ENCODE results near the gene HOXB2. TPM values are rescaled to one million over a fixed set of nuclear protein-coding genes. Genes with fewer than 3 reads are reported as not detected.

The HOXB2 gene
- 17.4 and 30.7 TPM in 2 replicates for total RNA-seq (2014; rRNA removed; shearing (Covaris generic))

DNA sequence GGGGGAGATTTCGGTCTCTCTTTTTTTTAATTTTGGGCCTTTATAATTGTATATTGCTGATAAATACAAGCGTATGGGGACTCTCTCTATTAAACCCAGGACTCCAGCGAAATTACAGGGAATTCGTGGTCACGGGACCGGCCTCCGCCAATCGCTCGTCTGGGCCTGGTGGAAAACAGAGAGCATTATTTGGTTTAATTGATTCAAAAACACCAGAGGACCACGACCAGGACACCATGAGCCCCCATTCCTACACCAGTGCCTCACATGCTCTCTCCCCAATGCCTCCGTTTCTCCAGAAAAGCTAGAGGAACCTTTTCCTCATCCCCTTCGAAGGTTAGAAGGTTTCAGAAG, at the start of gene HOXB2:
Gene HOXB2 (minus strand): TSS at position 88 of the 354 bp plus-strand sequence. CDS start 198 bp downstream, outside the sequence.
- peak; percentile 74 for DNase-seq (ENCODE audit: low read depth)

DNA sequence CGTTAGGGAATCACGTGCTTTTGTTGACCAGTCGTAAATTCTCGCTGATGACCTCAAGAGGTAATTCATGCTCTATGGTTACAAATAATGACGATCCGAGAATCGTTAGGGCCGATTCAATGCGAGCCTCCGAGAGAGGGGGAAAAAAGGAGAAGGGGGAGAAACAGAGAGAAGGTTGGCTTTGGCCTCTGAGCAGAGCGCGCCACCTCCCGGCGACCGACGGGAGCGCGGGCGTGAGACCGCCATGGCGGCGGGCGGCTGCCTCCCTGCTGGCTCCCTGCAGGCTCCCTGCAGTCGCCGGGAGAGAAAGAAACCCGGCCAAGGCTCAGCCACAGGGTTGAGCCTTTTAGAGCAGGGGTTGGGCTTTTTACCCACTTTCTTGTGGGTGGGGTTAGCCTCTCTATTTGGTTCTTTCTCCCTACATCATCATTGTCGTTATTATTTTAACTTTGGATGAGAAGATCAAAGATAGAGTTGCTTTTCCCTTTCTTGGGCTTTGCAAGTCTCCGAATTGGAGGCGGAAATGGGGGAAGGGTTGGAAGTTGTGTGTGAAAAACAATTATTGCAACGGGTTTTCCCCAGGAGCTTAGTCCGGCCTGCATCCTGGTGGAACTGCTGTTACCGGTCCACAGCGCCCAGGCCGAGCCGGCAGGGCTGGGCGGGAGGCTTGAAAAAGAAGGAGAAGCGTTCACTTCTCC, 49.1 kb upstream of the HOXB2 start:
- DNase-seq (ENCODE audit: low read depth): peak; percentile 91

DNA sequence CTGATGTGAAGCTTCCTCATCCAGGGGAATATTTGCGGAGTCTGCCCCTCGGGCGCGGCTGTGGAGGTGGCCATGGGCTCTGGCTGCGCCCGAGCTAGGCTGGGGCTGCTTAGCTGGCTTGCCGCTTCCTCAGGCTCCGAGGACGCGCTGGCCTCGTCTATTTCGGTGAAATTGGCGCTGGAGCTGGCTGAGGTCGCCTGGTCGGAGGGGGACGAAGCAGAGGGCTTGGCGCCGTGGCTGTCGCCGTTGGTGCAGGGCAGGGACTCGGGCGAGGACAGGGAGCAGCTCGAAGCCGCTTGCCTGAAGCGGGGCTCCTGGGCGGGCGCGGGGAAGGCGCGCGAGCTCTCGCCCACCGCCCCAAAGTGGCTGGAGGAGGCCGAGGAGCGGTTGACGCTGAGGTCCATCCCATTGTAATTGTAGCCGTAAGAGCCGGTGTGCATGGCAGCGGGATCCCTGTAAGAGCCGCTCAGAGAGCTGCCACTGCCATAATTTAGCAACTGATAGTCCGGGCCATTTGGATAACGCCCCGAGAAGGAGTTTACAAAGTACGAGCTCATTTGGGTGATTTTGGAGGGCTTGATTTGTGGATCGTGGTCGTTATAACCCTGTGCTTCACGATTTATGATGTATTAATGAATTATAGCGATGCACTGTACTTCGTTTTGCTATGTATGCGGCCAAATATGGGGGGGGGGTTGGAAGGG, 48.4 kb upstream of the HOXB2 start, which contains the start of gene HOXB5:
Gene HOXB5 (minus strand): TSS at position 654 of the 704 bp plus-strand sequence. CDS start 97 bp downstream, at position 557.
- peak; percentile 61 for DNase-seq (ENCODE audit: low read depth)

DNA sequence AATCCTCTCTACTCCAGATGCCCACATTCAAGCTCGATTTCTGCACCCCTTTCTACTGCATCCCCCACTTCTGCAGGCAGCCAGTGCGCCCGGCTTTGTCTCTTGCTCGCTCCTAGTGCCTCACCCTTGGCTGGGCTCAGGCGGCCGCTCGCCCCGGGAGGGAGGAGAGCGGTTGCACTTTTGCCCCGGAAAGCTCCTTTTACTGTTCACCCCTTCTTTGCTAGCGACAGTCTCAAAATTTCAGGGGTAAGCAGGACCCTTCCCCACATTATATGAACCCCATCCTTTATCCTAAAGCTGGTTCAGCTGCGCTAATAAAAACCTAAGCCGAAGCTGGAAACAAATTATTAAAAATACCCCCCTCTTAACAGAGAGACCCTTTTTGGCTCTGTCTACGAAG, 47.7 kb upstream of the HOXB2 start:
- DNase-seq (ENCODE audit: low read depth): peak; percentile 38

DNA sequence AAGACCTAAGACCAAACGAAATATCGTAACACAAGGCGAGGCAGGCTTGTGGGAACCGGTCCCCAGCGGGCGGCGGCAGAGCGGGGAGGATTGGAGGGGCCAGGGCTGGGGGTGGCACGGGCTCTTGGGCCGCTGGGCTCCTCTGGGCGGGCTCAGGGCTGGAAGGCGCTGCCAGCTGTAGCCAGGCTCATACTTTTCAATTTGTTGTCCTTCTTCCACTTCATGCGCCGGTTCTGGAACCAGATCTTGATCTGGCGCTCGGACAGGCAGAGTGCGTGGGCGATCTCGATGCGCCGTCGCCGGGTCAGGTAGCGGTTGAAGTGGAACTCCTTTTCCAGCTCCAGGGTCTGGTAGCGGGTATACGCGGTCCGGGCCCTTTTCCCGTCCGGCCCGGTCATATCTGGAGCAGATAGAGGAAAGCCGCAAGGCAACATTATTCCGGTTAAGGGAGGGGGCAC, 47.2 kb upstream of the HOXB2 start:
- DNase-seq (ENCODE audit: low read depth): peak; percentile 5

DNA sequence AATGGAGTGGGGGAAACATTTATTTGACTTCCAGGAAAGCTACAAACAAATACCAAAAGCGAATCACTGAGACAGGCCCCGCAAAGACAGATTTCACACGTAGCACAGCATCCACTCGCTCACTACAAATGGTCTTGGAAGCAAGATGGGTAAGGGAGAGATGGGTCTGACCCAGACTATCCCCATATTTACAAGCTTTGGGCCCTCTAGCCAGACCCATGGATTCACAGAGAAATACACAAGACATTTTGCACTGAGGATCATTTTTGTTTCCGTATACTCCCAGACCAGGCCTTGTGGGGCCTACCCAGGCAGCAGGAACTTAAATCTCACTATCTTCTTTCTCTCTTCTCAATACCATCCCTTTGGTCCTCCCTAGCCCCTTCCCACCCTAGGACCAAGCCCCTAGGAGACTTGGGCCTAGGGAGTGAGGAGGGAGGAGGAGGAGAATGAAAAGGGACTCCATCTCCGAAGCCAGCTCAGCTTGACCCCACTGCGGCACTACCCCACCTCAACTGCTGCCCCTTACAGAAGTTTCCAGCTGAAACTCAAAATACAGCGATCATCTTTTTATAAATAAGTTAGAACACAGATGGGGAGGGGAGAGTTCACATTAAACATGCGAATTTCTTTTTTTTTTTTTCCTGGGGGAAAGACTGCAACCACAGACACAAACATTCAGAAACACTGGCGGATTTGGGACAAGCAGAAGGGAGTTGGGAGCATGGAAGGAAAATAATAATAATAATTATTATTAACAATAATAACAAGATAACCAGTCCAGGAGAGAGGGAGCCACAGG, 46.5 kb upstream of the HOXB2 start:
- DNase-seq (ENCODE audit: low read depth): no peak

DNA sequence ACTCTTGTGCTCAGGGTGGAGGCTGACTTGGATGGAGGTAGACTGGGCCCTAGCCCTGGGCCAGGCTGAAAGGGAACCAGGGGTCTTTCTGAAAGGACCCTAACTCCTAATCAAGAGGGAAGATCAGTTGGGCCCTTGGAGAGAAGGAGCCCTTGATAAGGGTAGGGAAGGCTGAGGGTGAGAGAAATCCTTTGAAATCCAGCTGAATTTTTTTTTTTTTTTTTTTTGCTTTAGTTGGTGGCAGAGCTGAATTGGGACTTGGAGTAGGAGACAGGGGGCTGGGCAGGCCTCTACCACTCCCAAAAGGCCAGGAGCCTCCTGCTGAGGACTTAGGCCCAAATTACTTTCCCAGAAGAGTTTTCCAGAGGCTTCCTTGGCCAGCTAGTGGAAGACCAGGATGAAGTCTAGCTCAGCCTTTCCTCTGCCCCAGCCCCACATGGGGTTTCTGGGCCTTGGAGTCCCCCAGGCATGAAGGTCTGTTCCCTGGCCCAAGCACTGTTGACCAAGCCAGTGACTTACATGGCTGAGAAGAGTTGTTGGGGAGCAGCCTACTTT, 45.8 kb upstream of the HOXB2 start:
- no peak for DNase-seq (ENCODE audit: low read depth)

DNA sequence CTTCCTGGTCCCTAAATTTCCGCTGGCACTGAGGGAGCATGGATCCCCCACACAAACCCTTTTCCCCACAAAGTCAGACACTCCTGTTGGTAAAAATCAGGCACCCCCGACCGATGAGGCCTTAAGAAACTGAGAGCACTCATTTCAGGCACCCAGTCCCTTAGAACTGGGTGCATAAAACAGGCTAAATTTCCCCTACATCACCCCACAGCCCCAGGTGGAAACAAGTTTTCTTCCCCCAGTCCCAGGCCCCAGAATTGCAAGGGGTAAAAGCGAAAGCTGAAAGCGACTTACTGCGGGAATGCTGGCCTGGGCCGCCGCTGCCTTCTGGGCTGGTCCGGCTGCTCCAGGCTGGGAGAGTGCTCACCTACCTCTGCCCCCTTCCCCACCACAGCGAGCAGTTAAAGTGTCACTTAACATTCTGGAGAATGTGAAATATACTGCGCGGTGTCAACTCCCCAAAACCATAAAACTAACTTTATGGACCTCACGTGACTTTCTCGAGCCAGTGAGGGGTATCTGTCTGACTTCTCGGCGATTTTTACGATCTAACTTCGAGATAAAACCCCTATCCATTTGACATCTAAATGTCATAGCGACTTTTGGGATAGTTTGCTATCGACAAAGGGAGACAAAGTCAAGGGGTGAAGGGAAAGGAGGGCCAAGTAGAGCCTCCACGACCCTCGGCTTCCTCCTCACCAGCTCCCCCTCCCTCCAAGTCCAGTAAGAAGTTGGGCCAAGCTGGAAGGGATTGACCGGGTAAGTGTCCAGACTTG, 45.1 kb upstream of the HOXB2 start, which contains the start of gene HOXB3:
Gene HOXB3 (minus strand): TSS at position 411 of the 776 bp plus-strand sequence. CDS start 37,767 bp downstream, outside the sequence.
- no peak for DNase-seq (ENCODE audit: low read depth)

DNA sequence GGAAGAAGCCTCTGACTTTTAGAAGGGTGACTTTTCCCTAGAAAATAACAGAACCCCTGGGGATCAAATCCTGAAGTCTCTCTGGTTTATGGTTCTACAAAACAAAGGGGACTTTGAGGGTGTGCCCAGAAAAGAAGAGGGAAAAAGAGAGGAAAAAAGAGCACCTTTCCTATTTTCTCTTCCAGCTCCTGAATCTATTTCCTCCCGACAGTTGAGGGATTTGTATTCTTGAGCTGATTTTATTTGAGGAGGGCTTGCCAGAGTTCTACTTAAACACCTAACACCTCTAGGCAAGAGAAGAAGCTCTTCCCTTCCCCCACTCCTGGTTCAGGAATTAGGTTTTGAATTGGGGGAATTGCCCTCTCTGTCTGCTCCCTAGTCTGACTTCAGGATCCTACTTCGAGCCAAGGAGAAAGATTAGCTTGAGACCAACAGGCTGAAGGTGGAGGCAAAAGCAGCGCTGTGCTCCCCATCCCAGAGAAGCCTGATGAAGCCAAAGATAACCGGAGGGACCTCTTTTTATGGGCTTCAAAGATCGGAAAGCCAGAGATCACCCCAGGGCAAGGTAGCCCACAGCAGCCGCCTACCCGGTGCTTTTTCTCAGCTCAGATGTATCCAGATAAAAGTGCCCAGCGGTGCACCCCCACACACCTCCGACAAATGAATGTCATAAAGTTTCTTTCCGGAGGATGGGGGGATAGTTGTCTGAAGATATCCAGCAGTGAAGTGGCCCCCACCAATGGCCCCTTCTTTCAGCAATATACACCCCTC, 44.3 kb upstream of the HOXB2 start:
- DNase-seq (ENCODE audit: low read depth): no peak

DNA sequence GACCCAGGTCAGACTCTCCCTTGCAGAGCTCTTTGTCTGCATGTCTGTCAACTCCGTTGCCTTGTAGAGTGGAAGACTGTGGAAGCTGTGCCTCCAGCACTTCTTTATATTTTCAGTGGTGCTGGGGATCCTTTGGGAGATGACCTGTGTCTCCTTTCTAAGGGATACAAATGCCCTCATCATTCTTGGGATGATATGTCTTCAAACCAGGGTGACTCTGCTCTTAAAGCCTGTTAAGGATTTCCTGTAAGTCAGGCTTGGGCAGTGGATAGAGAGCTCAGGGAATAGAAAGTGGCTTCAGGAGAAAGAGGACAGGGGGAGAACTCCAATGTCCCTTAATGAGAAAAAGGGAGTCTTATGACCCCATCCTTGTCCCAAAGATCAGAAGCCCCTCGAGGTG, 43.6 kb upstream of the HOXB2 start:
- no peak for DNase-seq (ENCODE audit: low read depth)

DNA sequence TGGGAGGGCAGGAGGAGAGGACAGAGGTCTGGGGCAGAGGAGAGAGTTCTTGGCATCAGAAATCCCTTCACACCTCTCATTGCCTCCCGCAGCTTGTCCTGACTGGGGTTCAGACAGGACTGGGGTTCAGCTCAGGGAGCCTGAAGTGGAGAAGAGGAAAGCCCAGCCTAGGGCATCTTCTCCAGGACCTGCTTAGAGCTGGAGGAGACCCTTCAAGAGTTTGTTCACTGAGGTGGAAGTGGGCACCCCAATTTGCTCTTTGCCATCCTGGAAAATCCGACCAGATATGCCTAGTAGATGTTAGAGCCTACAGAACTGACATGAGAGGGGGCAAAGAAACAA, 43.1 kb upstream of the HOXB2 start:
- no peak for DNase-seq (ENCODE audit: low read depth)

DNA sequence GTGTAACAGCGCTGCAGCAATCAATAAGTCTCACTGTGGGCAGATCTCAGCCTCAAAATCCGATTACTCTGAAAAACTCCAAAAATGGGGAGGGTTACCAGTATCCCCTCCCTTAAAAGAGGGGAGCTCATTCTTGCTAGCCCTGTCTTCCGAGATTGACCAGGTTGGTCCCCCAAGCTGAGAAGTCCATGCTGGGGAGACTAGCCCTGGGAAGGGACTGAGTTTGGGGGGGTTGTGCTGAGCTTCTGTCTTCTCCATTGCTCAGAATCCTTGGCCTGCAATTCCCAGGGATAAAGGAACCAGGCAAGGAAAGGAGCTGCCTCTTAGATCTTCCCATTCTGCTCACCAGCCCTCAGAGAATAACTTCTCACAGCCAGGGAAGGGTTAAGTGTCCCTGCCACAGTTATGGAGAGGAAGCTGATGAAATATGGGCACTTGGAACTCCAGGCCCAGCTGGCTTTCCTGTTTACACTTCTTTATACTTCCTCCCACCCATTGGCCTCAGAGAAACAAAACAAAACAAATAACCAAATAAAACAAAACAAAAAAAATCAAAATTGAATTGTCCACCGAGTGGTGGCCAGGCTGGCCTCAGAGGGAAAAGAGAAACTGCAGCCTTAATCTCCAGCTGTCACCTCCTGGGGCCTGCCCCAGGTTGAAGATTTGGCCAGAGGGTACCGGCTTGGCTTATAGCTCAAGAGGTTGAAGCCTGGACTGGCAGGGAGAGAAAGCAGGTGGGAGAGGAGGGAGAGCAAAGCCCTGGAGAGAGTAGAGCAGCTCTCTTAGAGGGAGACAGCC, 42.6 kb upstream of the HOXB2 start:
- no peak for DNase-seq (ENCODE audit: low read depth)

DNA sequence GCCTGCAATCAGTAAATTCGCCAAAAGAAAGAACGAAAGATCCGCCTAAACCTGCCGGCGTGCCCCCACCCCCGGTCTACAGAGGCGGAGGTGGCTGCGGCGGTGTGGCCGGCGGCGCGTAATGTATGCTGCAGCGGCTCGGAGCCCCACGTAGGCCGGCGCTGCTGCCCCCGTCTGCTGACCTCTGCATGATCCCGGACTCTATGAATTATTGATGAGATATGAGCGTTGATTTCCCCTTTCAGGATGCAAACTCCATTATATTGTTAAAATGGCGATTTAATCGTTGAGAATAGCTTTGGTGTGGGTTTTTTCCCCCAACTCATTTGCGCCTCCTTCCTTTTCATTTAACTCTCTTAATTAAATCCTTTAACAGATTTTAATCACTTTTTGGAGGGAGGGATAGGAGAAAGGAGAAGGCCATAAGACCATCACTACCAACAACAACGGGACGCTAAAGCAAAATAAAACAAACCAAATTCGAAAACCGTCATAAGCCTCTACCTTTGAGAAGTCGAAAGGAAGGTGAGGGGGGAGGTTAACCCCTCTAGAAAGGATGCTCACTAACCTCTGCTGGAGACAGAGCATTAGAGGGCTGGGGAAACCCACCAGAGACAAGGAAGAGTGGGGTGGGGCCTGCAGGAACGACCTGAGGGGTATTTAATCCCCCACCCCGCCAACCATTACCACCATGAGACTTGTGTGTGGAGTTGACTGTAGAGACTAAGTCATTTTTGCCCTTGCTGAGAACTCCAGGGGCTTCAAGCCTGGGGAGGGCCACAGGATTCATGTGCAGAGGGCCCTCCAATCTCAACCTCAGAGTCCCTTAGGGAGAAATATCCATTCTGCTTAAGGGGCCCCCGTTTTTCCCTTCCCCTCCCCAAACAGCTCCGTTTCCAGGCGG, 41.7 kb upstream of the HOXB2 start:
- DNase-seq (ENCODE audit: low read depth): no peak

DNA sequence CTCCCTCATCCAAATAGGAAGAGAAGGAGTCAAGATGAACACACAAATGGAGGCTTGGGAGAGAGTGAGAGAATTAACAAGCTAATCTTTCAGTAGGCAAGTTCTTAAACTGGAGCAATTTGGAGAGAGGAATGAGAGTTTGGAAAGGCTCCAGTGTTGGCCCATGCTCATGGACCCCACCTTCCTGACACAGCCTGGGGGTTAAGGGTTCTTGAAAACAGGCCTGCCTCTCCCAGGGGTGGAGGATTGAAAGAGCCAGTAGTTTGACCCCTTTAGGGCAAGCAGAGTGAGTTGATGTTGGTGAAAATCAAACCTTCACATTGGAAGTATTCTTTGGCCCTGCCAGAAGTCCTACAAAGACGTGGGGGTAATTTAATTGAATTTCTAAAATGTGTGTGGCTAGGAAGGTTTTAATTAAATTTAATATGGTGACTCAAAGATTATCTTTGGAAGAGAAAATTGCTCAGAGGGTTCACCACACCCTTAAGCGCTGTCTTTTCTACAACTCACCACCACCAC, 39.4 kb upstream of the HOXB2 start:
- peak; percentile 67 for DNase-seq (ENCODE audit: low read depth)

DNA sequence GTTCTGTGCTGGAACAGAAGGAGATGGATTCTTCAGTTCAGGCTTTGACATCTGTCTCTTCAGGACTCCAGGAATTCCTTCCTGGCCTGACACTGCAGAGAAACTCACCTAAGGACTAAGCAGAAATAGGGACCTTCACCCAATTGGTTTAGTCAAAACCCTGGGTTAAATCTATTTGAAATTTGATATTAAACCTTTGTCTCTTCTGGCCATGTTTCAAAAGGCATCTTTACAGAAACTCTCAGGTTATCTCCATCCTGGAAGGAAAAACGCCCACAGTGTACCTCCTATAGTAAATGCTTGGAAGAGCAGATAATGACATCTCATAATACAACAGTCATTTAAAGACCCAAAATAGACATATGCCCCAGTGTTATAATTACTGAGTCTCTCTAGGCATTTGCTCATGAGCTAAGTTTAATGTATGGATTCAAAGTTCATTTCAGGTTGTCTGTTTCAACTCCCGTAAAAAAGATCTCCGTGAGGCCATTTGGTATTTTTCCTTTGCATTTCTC, 38.9 kb upstream of the HOXB2 start:
- no peak for DNase-seq (ENCODE audit: low read depth)

DNA sequence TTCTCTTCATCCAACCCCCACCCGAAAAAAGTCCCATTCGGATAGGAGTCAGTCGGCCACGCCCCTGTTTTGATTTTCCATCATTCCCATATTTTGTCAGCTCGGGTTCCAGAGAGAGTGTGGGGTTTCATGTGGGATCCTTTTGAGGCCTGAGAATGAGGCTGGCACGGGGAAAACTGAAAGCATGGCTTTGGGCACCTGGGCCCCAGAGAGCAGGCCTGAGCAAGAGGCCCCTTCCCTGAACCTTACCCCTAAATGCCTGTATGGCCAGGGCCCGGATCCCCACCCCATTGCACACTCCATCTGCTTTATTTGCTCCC, 37.8 kb upstream of the HOXB2 start:
- no peak for DNase-seq (ENCODE audit: low read depth)

DNA sequence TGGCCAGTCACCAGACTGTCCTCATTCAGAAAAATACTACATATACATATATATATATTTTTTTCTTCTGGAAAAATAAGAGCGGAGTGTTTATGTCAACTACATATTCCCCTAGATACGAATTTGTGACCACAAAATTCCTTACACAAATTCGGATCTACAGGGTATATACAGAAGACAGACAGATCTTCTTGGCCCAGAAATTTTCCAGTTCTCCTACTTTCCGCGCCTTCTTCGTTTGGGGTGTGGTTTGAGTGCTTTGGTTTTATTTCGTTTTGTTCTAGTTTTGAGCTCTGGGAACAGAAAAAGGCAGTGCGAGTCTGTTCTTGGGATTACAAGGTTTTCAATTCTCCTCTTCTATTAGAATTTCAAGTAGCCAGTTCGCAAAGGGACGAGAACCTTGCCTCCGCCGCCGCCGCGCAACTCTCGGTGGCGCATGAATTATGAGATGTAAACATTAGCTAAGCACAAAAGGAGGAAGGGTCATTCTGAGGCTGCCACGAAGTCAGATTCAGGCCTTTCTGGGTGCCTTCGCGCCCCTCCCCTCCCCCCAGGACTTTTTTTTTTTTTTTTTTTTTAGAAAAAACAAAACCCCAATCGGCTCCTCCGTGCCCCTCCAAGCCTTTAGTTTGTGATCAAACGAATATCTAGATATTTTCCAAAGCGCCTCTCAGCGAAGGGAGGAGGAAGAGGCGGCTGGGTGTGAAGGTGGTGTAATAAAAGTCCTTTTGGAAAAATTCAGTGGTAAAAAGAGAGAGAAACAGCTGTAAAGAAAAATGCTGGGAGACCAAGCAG, 35.0 kb upstream of the HOXB2 start:
- no peak for DNase-seq (ENCODE audit: low read depth)

DNA sequence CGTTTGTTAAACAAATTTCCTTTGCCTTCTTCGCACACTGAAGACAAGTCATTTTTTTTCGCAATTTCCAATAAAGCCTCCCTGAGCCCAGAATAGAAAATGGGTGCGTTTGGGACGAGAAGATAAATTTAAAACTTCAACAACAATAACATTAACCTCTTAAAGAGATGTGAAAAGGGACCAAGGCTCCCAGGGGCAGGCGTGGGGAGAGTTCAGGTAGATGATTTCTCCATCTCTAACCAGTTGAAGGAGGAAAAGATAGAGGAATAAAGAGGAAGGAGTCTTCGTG, 34.5 kb upstream of the HOXB2 start:
- DNase-seq (ENCODE audit: low read depth): no peak

Data from M059J (cell line).